CD1c-positive myeloid dendritic cell (primary cell): ENCODE measurements around the gene STARD5.
"Not testable (repeated sequence)": the region's sequence is repeated elsewhere in the genome, so short reads cannot be mapped to it uniquely, and the experiment has no call there.

Experiments used
- DNase-seq: peaks from one replicate; pipeline ENCODE4 v3.0.0-alpha.2; 2016; ENCODE audit errors: extremely low spot score

The STARD5 gene

DNA sequence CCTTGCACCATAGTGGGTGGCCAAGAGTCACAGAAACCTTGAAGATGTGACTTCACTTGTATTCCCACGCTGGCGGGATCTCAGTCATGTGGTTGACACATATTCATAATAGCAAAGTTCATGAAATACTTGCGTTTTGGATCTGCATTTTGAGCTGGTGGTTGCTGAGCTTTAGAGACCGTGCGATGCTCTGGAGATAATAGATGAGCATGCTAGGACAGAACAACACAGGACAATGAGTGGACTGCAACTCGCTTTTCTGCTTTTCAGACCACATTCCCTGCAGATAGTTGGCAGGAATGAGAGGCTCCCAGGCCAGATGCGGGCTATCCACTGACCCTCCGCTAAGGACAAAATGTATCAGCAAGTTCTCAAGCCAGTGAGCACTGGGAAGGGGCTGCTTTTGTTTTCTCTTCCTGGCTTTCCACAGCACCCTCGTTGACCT, 13.8 kb upstream of the STARD5 start:
- no peak for DNase-seq

DNA sequence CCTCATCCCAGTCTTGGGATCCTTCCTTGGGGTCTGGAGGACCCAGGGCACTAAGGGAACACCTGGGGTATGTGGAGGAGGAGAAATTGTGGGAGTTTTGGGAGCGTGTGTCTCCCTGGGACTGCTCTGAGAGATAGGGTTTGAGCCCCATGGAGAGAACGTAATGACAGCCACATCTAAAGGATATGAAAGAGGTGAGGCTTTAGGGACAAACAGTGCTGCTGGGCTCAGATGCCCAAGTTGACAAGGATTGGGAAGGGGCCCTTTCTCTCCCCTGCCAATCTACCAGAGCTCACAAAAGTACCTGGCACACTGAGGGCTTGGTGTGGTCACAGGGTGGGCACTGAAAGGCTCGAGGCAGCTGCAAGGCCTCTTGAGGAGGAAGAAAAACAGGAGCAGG, 13.3 kb upstream of the STARD5 start:
- no peak for DNase-seq

DNA sequence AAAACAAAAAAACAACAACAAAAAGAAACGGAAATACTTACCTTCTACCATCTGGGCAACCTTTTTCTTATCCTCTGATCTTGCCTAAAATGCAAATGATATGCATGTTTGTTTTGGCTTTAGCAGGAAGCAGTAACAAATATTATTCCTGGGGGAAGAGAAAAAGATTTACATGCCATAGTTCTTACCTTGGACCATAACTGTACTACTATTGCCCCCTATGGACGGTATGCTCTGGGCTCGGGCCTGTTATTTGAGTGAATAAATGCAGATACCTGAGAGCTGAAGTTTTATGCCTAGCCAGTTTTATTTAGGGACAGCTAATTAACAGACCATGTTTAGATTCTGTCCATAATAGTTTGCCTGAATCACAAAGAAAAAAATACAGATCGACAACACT, 12.6 kb upstream of the STARD5 start:
- peak; percentile 48 for DNase-seq

DNA sequence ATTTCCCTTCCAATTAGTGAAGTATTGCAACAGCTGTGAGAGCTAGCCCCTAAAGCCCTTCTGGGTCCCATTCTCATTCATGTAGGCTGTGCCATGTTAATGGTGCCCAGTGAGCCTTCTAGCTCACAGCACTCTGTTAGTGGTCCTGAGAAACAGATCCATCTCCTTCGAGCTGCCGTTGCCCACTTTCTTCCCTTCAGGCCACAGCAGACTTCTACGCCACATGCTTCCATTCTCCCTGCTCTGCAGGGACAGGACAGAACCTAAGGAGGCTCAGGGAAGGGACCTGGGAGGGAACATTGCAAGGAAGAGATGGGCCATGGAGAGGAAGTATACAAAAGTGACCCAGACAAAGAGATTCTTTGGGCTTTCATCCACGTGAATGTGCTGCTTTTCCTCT, 11.7 kb upstream of the STARD5 start:
- DNase-seq, result no peak

DNA sequence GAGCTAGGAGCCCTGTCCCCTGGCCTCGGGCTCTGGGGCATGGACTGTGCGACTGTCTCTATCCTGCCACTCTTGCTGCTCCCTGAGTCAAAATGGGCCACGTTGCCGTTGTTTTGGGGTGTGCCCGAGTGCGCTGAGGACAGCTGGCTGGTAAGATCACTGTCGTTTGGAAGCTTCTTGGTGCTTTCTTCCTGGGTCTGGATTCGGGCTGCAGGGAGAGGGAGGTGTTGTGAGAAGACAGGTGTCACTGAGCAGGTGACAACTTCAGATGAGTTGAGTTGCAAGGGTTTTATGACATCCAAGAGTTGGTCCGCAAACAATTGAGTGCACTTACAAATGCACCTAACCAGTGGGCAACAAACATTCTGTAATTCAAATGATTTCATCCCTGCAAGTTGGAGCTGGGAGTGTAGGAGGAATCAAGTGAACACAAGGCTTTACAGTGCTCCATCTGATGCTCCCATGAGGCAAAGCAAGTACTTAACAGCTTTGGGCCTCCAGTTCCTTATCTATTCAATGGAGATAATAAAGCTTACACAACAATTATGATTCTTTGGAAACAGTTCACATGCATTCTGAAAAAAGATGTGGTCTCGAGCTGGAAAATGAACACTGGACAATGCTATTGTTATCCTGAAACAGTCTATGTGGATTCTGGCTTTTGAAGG, 11.0 kb upstream of the STARD5 start:
- DNase-seq, result no peak

DNA sequence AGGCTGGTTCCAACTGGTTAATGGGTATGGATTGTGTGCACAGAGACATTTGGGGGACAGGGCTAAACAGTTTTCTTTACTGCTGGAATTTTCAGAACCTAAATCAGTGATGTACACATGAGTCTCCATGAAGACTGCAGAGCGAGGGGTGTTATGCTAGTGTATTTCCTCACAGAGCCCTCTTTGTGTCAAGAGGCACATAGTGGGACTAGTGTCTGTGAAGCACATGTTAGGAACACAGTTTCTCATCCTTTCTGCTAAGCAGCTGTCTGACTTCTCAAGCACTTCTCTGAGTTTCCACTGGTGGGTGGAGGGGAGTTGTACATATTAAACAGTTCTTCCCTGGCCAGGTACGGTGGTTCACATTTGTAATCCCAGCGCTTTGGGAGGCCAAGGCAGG, 9.4 kb upstream of the STARD5 start:
- DNase-seq, result no peak

DNA sequence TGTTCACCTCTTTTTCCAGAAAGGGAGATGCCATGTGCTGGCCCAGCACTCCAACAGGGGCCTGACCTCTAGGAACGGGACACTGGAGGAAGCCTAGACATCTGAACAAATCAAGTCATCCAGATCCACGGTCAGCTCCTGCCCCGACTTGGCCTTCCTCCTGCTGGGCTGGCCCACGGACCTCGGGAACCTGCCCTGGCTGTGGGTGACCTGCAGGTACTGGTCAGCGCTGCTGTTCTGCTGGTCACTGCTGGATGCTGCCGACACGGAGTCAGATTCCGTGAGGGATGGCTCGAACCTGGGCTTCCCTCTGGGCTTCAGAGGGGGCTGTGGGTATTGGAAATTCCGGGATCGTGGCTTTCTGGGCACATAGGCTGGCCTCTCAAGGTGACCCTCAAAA, 8.4 kb upstream of the STARD5 start:
- DNase-seq, result no peak

DNA sequence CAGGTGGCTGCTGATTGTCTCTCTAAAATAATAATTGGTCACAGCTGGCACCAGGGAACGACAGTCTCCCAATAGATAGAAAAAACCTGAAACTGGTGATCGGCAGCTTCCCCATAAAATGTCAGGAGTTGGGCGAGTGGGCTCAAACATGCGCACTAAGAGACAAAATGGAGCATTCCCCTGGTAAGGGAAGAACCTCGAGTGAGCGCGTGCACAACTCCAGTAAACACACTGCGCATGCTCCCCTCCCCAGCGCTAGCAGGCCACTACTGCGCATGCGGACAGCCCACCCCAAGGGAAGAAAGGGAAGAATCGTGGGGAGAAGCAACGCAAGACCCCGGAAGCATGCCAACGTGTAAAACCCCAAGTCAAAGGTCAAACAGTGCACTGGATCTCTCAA, 7.7 kb upstream of the STARD5 start:
- DNase-seq, result no peak

DNA sequence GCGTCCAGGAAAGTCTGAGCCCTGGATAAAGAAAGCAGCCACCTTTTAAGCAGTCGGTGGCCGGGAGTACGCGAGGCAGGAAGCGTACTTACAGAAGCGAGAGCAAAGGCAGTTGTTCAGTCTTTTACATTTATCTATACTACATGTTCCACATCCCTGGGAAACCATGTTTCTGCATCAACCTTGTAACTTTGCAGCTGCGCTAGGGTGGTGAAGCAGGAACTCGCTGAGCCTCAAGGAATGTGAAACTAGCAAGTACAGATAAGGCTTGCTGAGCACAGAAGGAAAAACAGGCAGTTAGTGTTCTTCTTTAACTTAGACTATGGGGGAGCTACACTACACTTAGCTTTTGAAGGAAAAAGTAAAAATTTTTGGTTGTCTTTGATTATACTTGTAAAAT, 7.2 kb upstream of the STARD5 start:
- not testable (repeated sequence) for DNase-seq

DNA sequence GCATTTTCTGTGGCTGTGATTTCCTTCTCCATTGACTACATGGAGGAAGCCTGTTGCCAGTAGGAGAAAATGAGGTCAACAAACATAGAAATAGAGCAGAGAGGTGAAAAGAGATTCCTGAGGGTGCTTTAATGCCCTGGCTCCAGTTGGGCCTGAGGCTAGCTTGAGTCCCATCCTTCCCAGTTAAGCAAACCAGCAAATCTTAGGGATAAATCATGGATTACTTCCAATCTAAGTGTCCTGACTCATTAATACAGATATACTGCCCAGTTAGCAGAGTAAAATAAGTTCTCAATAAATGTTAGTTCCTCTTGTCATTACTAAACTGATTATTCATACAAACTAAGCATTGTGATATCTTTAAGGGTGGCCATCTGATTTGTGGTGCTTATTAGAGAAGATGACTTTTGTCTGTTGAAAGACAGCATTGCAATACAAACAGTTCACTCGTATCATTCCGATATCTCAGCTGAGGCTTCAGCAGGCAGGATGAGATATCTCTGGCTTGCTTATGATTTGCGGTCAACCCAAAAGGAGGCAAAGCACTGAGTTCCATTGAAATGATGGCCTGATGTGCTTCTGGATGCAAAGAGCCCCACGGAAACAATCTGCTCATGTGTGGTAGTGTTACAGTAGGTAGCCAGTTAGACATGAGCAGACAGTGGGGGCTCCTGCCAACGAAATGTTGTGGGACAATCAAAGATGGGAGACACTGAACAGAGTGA, 6.6 kb upstream of the STARD5 start:
- no peak for DNase-seq

DNA sequence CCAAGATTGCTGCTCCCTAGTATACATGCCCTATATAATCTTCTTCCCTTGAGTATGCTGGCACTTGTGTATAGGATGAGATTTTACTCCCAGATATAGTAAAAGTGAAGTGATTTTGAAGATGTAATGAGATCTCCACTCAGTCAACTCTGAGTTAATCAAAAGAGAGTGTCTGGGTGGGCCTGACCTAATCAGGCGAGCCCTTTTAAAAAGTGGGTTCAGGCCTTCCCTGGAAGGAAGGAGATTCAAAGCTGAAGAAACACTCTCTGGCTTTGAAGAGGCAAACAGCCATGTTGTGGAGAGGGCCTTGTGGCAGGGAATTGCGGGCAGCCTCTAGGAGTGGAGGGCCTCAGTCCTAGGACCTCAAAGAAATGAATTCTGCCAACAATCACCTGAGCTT, 5.5 kb upstream of the STARD5 start:
- no peak for DNase-seq

DNA sequence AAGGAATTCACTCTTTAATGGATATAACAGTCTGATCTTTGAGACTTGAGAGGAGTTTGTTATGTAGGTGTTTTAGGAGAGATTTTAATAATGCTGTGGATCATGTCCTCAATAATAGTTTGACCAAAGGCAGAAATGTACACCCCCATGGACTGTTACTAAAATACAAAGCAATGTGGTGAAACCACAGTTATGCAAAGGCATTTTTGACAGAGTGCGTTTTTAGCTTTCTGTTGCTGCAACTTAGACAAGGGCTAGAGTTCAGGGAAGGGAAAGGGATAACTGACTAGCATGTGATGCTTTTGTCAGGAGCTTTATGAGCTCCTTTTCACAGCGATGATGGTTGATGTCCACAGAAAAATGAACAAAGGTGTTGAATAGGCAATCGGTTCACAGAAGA, 3.6 kb upstream of the STARD5 start:
- no peak for DNase-seq

DNA sequence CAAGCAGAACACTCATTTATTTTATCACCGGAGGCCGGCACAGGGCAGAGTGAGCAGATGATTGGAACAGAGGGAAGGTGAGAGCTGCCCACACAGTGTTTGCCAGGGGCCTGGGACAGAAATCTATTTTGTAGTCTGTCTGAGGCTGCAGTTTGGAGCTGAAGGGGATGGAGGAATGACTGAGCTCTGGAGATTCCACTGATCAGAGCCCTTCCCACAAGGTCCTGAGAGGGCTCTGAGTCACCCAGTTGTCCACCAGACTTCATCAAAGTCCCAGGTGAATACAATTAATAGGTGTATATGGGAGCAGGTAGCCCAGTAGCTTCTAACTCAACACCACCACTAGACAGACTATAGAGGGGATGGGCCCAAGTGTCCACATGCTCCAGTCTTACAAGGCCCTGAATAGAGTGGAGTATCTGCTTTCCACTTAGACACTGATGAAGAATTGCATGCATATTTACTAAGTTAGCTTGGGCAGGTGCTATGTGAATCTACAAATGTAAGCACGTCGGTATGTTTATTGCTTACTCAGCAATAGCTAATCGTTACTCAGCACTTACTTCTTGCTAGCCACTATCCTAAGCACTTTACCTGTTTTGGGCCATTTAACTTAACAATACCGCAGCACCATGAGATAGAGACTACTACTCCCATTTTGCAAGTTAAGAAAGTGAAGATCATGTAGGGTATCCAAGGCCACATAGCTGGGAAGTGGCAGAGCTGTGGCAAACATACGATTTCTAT, 2.7 kb upstream of the STARD5 start:
- no peak for DNase-seq

DNA sequence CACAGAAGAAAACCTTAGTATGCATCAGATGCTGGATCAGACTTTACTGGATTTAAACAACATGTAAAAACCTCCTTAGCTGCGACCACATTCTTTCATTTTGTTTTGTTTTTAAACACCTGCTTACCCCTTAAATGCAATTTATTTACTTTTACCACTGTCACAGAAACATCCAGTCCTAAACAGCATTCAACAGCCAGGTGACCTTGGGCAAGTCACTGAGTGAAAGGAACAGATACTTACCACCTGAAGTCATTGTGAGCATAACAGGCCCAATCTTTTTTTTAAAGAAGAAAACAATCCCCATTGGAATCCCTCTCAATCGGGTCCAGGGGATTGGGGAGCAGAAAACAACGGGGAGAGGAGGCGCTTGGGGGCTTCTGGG, 390 bp downstream of the STARD5 start:
- DNase-seq, result no peak

DNA sequence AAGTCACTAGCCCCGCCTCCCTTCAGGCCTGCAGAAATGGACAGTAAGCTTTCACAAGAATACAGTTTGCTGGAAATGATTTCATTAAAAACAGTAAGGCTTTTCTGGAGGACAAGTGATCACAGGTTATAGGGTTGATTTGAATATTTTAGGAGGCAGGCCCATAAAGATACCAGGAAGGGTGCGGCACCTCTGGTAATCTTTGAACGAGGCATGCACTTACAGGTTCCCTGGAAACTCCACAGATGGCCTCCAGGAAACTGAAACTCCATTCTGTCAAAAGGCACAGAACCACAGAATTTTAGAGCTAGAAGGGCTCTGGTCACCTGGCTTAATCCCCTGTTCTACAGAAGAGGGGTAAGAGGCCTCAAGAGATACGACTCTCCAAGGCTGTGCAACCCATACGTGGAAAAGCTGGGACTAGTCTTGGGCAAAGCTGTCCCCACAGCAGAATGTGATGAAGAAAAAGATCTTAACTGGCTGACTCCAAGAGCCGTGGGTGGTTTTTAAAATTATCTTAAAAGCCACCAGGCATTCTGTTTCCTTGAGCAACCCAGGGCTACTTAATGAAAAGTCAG, 1.2 kb downstream of the STARD5 start:
- DNase-seq, result no peak

DNA sequence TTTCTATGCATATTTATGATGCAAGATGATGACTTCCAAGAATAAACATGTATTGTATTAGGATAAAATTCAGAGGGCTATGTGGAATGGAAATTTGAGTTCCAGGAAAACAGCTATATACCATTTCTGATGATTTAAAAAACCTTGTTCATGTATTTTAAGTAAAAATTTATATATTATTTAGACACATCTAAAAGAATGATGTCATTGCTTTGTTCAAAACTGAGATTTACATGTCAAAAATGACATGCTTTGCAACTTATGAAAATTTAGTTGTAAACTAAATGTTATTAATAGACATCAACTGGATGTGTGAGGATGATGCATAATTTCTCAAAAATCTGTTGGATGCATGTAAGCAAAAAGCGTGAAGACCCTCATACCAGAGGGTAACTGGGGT, 2.3 kb downstream of the STARD5 start:
- no peak for DNase-seq

DNA sequence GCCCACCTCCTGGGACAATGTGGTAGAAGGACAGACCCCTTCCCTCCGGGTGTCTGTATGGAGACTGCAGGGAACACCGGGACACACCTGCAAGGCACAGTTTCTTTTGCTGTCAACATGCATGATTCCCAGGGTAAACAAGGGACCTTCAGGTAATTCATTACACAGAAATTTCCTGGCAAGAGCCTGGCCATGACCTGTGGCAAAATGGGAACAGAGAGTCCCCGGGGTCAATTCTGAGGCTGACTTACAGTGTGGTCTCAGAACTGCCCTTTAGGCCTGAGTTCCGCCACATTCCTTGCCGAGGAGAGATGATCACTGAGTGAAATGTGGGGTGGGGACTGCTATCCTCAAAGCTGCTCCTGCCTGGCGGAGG, 6.3 kb downstream of the STARD5 start:
- DNase-seq, result no peak

DNA sequence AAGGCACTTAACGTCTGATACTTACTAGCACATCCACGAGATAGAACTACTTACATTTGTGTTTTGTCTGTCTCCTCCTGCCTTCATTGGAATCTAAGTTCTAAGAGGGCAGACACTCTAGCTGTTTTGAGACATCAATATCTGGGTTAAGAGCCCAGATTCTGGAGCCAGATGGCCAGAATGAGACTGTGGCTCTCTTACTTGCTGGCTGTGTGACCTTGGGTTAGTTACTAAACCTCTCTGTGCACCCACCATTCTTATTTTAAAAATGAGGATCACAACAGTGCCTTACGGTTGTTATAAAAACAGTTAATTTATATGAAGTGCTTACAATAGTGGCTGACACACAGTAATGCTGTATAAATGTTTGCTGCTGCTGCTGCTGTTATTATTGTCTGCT, 7.7 kb downstream of the STARD5 start:
- DNase-seq, result no peak

DNA sequence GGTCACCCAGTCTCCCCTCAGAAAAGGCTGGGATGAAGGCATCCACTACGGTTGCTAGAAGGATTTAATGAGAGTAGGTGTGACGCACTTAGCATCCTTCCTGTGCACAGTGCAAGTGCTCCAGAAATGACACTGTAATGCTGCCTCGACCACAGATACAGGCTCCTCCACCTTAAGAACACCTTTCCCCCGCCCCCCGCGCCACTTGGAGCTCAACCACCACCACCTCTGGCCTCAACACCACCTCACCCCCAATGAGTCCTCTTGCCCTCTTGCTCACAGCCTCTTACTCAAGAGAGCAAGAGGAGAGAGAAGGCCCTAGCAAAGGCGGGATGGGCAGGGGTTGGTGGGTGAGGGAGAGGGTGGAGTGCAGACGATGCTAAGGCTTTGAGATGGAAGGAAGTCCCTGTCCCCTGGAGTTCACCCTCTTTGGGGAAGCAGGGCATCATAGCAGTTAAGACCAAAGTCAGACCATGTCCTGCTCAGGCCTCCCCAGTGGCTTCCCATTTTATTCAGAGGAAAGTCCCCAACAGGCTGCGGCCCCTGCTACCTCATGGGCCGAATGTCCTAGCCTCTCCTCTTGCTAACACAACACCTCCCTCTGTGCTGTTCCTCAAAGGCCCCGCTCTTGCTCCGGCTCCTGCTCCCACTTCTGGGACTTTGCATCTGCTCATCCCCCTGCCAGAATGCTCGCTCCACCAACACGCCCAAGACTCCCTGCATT, 8.3 kb downstream of the STARD5 start:
- no peak for DNase-seq

DNA sequence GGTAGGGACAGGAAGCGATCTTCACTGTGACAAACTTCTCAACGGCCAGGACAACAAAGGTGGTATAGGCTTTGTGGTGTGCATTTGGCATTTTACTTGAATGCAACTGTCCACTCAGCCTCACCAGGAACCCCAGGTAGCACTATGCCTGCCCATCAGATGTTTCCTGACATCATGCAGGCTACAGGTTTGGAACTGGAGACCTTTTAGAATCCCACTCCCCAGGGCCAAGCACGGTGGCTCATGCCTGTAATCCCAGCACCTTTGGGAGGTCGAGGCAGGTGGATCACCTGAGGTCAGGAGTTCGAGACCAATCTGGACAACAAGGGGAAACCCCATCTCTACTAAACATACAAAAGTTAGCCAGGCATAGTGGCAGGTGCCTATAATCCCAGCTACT, 9.6 kb downstream of the STARD5 start:
- no peak for DNase-seq

DNA sequence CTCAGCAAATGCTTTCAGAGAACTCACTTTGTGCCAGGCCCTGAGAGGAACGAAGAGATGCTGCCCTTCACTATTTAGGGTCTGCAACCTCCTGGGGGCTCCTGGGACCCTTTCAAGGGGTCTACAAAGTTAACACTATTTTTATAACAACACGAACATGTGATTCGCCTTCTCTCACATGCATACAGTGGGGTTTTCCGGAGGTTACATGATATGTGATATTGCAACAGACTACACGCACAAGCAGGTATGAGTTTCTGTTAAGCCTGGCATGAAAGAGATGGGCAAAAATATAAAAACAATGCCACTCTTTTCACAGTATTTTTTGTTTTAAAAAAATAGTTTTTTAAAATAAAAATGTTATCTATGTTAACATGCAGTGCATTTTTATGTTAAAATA, 10.3 kb downstream of the STARD5 start:
- no peak for DNase-seq
